GM18868 (cell line): Measurements from ENCODE around the gene AP3M1.

Experiments
- ATAC-seq: cut with Tn5 transposase; IDR thresholded peaks from one replicate; pipeline ENCODE4 v1.9.1; 2021; ENCODE audit warnings: mild to moderate bottlenecking, moderate library complexity; ENCODE audit not compliant: unreplicated experiment

Gene AP3M1

DNA sequence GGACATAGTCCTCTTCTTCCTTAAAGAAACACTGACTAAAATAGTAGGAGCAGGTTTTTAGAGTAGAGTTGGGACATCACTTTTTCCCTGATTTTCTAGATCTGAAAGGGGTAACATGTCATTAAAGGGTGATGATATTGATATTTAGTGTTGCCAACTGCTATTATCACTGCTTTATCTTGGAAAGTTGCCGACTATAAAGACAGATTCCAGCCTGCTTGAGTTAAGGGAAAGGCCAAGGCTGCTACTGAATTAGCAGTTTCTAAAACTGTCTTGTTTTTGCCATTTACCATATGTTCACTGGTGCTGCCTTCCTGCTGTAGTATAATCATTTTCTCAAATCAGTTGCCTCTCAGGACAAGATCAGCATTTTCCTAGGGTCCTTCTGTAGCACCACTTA, 29.7 kb downstream of the AP3M1 start:
- ATAC-seq, result no peak

- ATAC-seq, result no peak
These were observed 31.8 kb downstream of the AP3M1 start for GRCh38 chr10:74118804-74119203.

GRCh38 chr10:74117738-74118137, 32.9 kb downstream of the AP3M1 start:
- peak; percentile 74 for ATAC-seq

GRCh38 chr10:74114041-74114448, 36.6 kb downstream of the AP3M1 start:
- ATAC-seq, result no peak

- no peak for ATAC-seq
These were observed 37.1 kb downstream of the AP3M1 start for GRCh38 chr10:74113546-74113945.

DNA sequence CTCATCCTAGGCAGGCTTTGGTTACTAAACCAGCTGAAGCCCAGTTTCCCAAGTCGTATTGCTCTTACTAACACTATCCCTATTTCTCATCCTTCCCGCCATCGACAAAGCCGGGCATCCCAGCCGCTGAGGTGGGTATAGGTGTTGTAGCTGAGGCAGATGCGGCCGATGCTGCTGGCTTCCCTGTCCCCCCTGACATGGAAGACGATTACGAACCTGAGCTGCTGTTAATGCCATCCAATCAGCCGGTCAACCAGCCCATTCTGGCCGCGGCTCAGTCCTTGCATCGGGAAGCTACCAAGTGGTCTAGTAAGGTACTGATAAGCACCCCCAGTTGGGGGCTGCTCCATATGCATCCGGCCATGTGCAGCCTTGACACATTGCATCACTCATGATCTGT, 38.8 kb downstream of the AP3M1 start:
- no peak for ATAC-seq

GRCh38 chr10:74110120-74110519, 40.5 kb downstream of the AP3M1 start:
- ATAC-seq, result no peak

- ATAC-seq, result no peak
These were observed 41.2 kb downstream of the AP3M1 start for GRCh38 chr10:74109452-74109851.

GRCh38 chr10:74107391-74107790, 43.2 kb downstream of the AP3M1 start:
- no peak for ATAC-seq

GRCh38 chr10:74104996-74105395, 45.6 kb downstream of the AP3M1 start:
- no peak for ATAC-seq

GRCh38 chr10:74104480-74104879, 46.1 kb downstream of the AP3M1 start:
- ATAC-seq, result no peak

DNA sequence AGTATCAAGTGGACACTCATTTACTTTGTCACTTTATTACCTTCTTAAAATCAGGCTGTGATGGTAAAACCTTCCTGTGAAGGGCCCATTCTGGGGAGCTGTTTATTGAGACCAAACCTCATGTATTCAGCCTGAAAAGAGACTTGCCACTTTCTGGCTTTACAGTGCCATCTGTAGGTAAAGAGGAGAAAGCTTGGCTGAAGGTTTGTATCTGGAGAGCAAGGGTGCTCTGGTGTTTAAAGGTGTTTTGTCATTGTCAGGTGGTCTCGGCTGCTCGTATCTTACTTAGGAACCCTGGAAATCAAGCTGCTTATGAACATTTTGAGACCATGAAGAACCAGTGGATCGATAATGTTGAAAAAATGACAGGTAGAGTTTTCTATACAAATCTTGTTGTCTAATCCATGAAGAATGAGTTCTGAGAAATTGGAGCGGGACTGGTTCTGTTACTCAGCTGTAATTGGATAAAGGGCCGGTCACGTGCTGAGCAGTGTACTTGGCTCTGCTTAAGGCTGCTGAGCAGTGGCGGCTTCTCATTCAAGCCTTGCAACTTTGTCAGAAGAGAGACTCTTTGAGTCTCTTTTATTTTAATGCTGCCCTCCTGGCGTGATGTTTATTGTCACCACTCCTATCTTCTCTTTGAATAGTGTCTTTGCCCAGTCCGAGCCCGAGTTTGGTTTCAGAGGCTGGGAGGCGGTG, 46.9 kb downstream of the AP3M1 start:
- no peak for ATAC-seq

- no peak for ATAC-seq
These were observed 50.8 kb downstream of the AP3M1 start for GRCh38 chr10:74099836-74100235.

DNA sequence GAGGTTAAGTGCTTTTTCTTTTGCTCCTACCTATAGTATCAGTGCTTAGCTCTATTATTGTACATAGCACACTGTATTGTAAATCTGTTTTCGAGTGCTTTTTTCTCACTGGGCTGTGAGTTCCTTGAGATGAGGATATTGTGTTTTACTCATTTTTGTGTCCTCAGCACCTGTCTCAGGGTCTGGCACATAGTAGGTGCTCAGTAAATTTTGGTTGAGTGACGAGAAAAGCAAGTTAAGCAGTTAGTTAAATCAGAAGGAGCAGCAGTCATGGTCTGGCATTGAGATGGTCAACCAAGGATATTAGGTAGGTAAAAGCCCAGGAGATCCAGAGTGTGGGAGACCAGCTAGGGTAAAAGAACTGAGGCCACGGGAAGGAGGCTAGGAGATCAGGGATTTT, 51.2 kb downstream of the AP3M1 start:
- ATAC-seq, result no peak

- no peak for ATAC-seq
These were observed 52.9 kb downstream of the AP3M1 start for GRCh38 chr10:74097776-74098175.

GRCh38 chr10:74096777-74097176, 53.9 kb downstream of the AP3M1 start:
- peak; percentile 94 for ATAC-seq

GRCh38 chr10:74094231-74094630, 56.4 kb downstream of the AP3M1 start:
- ATAC-seq, result no peak

DNA sequence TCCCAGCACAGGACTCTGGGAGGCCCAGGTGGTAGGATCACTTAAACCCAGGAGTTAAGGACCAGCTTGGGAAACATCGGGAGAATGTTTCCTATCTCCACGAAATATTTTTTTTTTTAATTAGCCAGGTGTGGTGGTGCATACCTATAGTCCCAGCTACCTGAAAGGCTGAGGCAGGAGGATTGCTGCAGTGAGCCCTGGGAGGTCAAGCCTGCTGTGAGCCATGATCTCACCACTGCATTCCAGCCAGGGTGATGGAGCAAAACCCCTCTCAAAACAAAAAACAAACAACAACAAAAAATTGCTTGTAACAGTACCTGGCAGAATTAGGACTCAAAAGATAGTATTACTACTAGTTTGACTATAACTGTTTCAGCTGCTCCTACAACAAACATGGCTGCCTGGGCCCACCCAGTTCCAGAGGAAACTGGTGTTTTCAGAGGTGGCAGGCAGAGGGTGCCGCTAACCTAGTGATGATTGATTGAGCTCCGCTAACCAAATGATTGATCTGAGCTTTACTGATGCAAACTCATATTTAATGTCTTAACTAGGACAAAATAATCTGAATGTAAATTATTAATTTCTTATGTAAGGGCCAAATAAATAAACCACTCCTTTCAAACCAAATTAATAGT, 57.0 kb downstream of the AP3M1 start:
- ATAC-seq, result no peak

GRCh38 chr10:74092372-74092771, 58.3 kb downstream of the AP3M1 start:
- ATAC-seq, result no peak

GRCh38 chr10:74088722-74089121, 61.9 kb downstream of the AP3M1 start:
- no peak for ATAC-seq

DNA sequence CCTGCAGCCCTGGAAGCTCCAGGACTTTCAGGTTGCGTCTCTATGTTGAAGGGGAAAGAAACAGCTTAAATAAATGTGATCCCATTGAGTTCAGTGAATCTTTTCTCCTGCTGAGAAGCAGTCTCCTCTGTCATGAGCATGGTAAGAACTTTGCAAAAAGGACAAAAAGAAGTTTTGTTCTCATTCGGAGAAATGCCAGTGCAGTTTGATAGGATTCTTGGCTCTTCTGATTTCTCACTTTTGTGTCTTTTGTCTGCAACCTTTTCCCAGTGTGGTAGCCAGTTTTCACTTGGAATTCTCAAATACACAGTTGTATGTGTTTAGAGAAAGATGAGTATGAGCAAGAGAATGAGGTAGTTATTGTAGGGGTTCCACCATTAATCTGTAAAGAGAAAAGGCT, 64.3 kb downstream of the AP3M1 start:
- no peak for ATAC-seq

- peak; percentile 74 for ATAC-seq
These were observed 65.7 kb downstream of the AP3M1 start for GRCh38 chr10:74084955-74085354.

DNA sequence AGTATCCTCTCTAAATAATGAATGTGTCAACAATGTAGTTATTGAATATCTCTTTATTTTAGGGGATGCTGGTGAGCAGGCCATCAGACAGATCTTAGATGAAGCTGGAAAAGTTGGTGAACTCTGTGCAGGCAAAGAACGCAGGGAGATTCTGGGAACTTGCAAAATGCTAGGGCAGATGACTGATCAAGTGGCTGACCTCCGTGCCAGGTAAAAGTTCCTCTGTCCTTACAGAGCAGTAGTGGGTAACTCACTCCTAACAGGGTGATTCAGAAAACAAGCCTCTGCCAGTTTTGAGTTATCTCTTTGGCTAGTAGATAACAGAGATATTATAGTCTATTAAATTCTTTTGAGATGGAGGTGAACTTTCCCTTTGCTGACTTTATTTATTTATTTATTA, 67.3 kb downstream of the AP3M1 start:
- no peak for ATAC-seq
